Parathyroid adenoma (tissue), 2 donors: Measurements from ENCODE around the gene SLC9B2.

Experiments used
- H2AFZ ChIP-seq: fragments of 300-600 bp; sonication (generic); one replicate; pipeline ENCODE4 v1.7.0; 2017; ENCODE audit warnings: antibody characterized with exemption, mild to moderate bottlenecking
- H3K27ac ChIP-seq: fragments of 300-600 bp; sonication (generic); one replicate; pipeline ENCODE4 v1.7.0; 2017
- H3K27me3 ChIP-seq: fragments of 300-600 bp; sonication (generic); one replicate; pipeline ENCODE4 v1.7.0; 2017; ENCODE audit warnings: low read length; ENCODE audit not compliant: control insufficient read depth, insufficient read depth
- H3K36me3 ChIP-seq: fragments of 300-600 bp; sonication (generic); one replicate; pipeline ENCODE4 v1.7.0; 2017; ENCODE audit warnings: low read length; ENCODE audit not compliant: control insufficient read depth, insufficient read depth
- H3K4me1 ChIP-seq: fragments of 300-600 bp; sonication (generic); one replicate; pipeline ENCODE4 v1.7.0; 2017; ENCODE audit warnings: control low read depth
- H3K4me2 ChIP-seq: fragments of 300-600 bp; sonication (generic); one replicate; pipeline ENCODE4 v1.7.0; 2017; ENCODE audit warnings: low read length
- H3K4me3 ChIP-seq: fragments of 300-600 bp; sonication (generic); one replicate; pipeline ENCODE4 v1.7.0; 2017; ENCODE audit warnings: low read depth, low read length
- H3K79me2 ChIP-seq: fragments of 300-600 bp; sonication (generic); one replicate; pipeline ENCODE4 v1.7.0; 2017; ENCODE audit warnings: control low read depth
- H3K9ac ChIP-seq: fragments of 300-600 bp; sonication (generic); one replicate; pipeline ENCODE4 v1.7.0; 2017; ENCODE audit warnings: mild to moderate bottlenecking
- H3K9me3 ChIP-seq: fragments of 300-600 bp; sonication (generic); one replicate; pipeline ENCODE4 v1.7.0; 2017; ENCODE audit warnings: low read length; ENCODE audit not compliant: control insufficient read depth
- TF ChIP-seq, protein P1 (sequence below): fragments of 300-600 bp; sonication (generic); IDR thresholded peaks from one replicate; pipeline ENCODE4 v1.7.0; 2017; ENCODE audit warnings: antibody characterized with exemption, mild to moderate bottlenecking
- donor health status: primary hyperparathyroidism.

Gene SLC9B2, protein sequence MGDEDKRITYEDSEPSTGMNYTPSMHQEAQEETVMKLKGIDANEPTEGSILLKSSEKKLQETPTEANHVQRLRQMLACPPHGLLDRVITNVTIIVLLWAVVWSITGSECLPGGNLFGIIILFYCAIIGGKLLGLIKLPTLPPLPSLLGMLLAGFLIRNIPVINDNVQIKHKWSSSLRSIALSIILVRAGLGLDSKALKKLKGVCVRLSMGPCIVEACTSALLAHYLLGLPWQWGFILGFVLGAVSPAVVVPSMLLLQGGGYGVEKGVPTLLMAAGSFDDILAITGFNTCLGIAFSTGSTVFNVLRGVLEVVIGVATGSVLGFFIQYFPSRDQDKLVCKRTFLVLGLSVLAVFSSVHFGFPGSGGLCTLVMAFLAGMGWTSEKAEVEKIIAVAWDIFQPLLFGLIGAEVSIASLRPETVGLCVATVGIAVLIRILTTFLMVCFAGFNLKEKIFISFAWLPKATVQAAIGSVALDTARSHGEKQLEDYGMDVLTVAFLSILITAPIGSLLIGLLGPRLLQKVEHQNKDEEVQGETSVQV

DNA sequence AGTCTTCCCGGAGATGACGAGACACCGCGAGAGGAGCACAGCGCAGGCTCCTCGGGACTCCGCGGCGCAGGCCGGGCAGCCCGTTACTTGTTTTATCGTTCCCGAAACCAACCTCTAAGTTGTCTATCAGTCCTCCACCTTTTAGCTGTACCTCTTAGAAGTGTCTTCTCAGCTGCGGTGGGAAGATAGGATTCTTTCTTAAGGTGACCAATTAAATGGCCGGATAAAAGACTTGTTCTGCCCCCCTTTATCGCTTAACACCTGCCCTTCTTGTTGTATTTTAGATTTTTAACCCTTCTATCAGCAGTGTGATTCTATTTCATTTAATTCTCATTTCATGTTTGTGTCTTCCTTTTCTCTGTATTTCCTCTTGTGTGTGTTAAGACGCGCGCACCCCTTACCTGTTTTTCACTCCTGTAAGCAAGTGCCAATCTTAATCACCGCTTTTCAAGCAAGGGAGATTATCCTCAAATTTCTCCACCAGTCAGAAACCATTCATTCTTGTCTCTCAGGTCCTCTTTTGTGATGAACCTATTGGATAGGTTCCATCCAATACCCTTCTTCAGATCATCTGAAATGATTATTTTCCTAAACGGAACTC is at the start of gene SLC9B2:
Gene SLC9B2 (minus strand): TSS at position 15 of the 601 bp plus-strand sequence. CDS start 9,211 bp downstream, outside the sequence.
- peak within 1 kb of the TSS; percentile 72 for H3K27ac ChIP-seq
- peaks cover 8% of the 10 kb centered on the region for H3K4me1 ChIP-seq
- H3K9me3 ChIP-seq: no peaks in the 10 kb centered on the region
- peak within 1 kb of the TSS; percentile 87 for H2AFZ ChIP-seq
- H3K4me2 ChIP-seq: peak within 1 kb of the TSS; percentile 68
- H3K36me3 ChIP-seq: no peaks in the 10 kb centered on the region
- no peaks in the 10 kb centered on the region for H3K79me2 ChIP-seq
- H3K27me3 ChIP-seq: no peaks in the 10 kb centered on the region
- peak within 1 kb of the TSS; percentile 42 for H3K4me3 ChIP-seq
- peak within 1 kb of the TSS; percentile 19 for H3K9ac ChIP-seq
- TF ChIP-seq, protein P1, sequence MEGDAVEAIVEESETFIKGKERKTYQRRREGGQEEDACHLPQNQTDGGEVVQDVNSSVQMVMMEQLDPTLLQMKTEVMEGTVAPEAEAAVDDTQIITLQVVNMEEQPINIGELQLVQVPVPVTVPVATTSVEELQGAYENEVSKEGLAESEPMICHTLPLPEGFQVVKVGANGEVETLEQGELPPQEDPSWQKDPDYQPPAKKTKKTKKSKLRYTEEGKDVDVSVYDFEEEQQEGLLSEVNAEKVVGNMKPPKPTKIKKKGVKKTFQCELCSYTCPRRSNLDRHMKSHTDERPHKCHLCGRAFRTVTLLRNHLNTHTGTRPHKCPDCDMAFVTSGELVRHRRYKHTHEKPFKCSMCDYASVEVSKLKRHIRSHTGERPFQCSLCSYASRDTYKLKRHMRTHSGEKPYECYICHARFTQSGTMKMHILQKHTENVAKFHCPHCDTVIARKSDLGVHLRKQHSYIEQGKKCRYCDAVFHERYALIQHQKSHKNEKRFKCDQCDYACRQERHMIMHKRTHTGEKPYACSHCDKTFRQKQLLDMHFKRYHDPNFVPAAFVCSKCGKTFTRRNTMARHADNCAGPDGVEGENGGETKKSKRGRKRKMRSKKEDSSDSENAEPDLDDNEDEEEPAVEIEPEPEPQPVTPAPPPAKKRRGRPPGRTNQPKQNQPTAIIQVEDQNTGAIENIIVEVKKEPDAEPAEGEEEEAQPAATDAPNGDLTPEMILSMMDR: no peak

DNA sequence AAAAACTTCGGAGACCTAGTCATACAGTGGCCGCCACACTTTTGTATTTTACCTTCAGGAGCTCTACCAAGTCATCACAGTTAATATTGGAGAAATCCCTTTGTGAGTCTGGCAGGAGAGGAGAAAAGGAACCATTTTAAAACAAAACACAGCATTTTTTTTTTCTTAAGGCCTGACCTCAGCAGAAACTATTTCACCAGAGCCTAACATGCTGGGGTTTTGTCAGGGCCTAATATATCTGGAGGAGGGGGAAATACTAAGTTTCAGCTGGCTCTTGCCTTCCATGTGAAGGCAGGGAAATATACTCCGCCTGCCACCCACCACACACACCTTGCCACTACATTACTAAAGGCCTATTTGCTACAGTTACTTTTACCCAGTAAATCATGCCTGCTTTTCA is 49.6 kb upstream of the SLC9B2 start:
- H3K9ac ChIP-seq: no peak overlapping the region
- no peak overlapping the region for H3K4me2 ChIP-seq
- no peaks in the 10 kb centered on the region for H3K27me3 ChIP-seq
- H3K79me2 ChIP-seq: no peaks in the 10 kb centered on the region
- H3K27ac ChIP-seq: no peak overlapping the region
- TF ChIP-seq, protein P1: no peak
- H2AFZ ChIP-seq: no peak overlapping the region
- H3K36me3 ChIP-seq: no peaks in the 10 kb centered on the region
- no peaks in the 10 kb centered on the region for H3K9me3 ChIP-seq
- no peaks in the 10 kb centered on the region for H3K4me1 ChIP-seq
- H3K4me3 ChIP-seq: no peak overlapping the region

DNA sequence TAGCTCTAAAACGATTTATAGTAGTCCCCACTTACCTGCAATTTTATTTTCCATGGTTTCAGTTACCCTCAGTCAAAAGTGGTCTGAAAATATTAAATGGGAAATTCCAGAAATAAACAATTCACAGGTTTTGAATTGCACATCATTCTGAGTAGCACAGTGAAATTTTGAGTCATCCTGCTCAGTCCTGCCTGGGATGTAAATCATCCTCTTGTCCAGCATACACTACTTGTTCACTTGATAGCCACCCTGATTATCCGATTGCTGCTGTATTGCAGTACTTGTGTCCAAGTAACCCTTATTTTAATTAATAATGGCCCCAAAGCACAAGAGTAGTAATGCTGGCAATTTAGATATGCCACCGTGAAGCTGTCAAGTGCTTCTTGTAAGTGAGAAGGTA is 46.6 kb upstream of the SLC9B2 start:
- H3K79me2 ChIP-seq: no peaks in the 10 kb centered on the region
- H3K36me3 ChIP-seq: no peaks in the 10 kb centered on the region
- H3K9ac ChIP-seq: no peak overlapping the region
- H3K4me3 ChIP-seq: no peak overlapping the region
- no peaks in the 10 kb centered on the region for H3K27me3 ChIP-seq
- no peak overlapping the region for H3K4me2 ChIP-seq
- no peak overlapping the region for H2AFZ ChIP-seq
- H3K4me1 ChIP-seq: no peaks in the 10 kb centered on the region
- no peak overlapping the region for H3K27ac ChIP-seq
- TF ChIP-seq, protein P1: no peak
- H3K9me3 ChIP-seq: no peaks in the 10 kb centered on the region

DNA sequence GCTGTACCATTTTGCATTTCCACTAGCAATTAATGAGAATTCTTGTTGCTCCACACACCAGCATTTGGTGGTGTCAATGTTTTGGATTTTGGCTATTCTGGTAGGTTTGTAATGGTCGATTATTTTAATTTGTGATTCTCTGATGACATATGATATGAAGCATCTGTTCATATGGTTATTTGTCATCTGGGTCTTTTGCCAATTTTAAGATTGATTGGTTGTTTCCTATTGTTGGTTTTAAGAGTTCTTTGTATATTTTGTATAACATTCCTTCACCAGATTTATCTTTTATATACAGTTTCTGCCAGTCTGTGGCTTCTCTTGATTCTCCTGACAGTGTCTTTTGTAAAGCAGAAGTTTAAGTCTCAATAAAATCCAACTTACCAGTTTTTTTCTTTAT is 41.6 kb upstream of the SLC9B2 start:
- TF ChIP-seq, protein P1: no peak
- no peak overlapping the region for H2AFZ ChIP-seq
- H3K36me3 ChIP-seq: no peaks in the 10 kb centered on the region
- no peaks in the 10 kb centered on the region for H3K27me3 ChIP-seq
- no peak overlapping the region for H3K4me2 ChIP-seq
- no peaks in the 10 kb centered on the region for H3K9me3 ChIP-seq
- H3K4me3 ChIP-seq: no peak overlapping the region
- no peaks in the 10 kb centered on the region for H3K4me1 ChIP-seq
- H3K79me2 ChIP-seq: no peaks in the 10 kb centered on the region
- H3K9ac ChIP-seq: no peak overlapping the region
- no peak overlapping the region for H3K27ac ChIP-seq
